ACC112 (cell line): Measurements from ENCODE around the gene COPS9.

Experiments used
- H2AFZ ChIP-seq: fragments of 200-600 bp; sonication (generic); one replicate; pipeline ENCODE4 v1.6.0; 2017; ENCODE audit warnings: antibody characterized with exemption, low read length; ENCODE audit not compliant: unreplicated experiment
- H3K27ac ChIP-seq: fragments of 200-600 bp; sonication (generic); 2 replicates; pipeline ENCODE4 v1.5.1; 2014; ENCODE audit warnings: low read depth, mild to moderate bottlenecking, antibody characterized with exemption, low read length, moderate library complexity
- H3K27me3 ChIP-seq: fragments of 200-600 bp; sonication (generic); 2 replicates; pipeline ENCODE4 v1.6.1; 2014; ENCODE audit warnings: mild to moderate bottlenecking, antibody characterized with exemption, low read length, moderate library complexity, mixed read lengths; ENCODE audit not compliant: insufficient read depth
- H3K36me3 ChIP-seq: fragments of 200-600 bp; sonication (generic); 2 replicates; pipeline ENCODE4 v1.6.1; 2016; ENCODE audit warnings: mild to moderate bottlenecking, antibody characterized with exemption, low read length, moderate library complexity, mixed read lengths; ENCODE audit not compliant: insufficient read depth
- H3K4me1 ChIP-seq: fragments of 200-600 bp; sonication (generic); one replicate; pipeline ENCODE4 v1.6.1; 2016; ENCODE audit warnings: low read length, mixed read lengths; ENCODE audit not compliant: insufficient read depth, unreplicated experiment, control insufficient read depth
- H3K4me3 ChIP-seq: fragments of 200-600 bp; sonication (generic); 2 replicates; pipeline ENCODE4 v1.5.1; 2014; ENCODE audit warnings: mild to moderate bottlenecking, low read depth, low read length
- H3K79me2 ChIP-seq: fragments of 200-600 bp; sonication (generic); one replicate; pipeline ENCODE4 v1.6.0; 2016; ENCODE audit warnings: low read length; ENCODE audit not compliant: control insufficient read depth, unreplicated experiment, insufficient read depth

Gene COPS9

GRCh38 chr2:240125742-240126141, 10.4 kb downstream of the COPS9 start:
- Histone ChIP-seq H2AFZ (no peak overlapping the region), H3K4me3 (no peak overlapping the region), H3K4me1 (no peaks in the 10 kb centered on the region), H3K79me2 (no peaks in the 10 kb centered on the region), H3K36me3 (peaks cover 27% of the 10 kb centered on the region; the same call in 1 of the 2 replicates), H3K27ac (no peak overlapping the region), H3K27me3 (peaks cover 13% of the 10 kb centered on the region)

DNA sequence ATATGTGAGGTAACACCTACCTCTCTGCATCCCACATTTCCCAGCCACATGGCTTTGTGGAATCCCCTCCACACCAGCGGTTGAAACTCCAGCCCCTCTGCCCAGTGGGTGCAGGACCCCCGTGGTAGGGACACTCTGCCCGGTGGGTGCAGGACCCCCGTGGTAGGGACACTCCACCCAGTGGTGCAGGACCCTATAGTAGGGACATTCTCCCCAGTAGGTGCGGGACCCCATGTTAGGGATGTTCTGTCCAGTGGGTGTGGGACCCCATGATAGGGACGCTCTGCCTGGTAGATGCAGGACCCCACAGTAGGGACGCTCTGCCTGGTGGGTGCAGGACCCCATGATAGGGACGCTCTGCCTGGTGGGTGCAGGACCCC, 11.5 kb downstream of the COPS9 start:
- H2AFZ ChIP-seq: no peak overlapping the region
- no peaks in the 10 kb centered on the region for H3K79me2 ChIP-seq
- H3K4me1 ChIP-seq: no peaks in the 10 kb centered on the region
- peaks cover 18% of the 10 kb centered on the region; the same call in 1 of the 2 replicates for H3K36me3 ChIP-seq
- no peak overlapping the region for H3K4me3 ChIP-seq
- peaks cover 24% of the 10 kb centered on the region for H3K27me3 ChIP-seq
- H3K27ac ChIP-seq: no peak overlapping the region

- H3K36me3 ChIP-seq: peaks cover 14% of the 10 kb centered on the region; the same call in 1 of the 2 replicates
- no peaks in the 10 kb centered on the region for H3K4me1 ChIP-seq
- H2AFZ ChIP-seq: no peak overlapping the region
- no peaks in the 10 kb centered on the region for H3K79me2 ChIP-seq
- H3K4me3 ChIP-seq: no peak overlapping the region
- H3K27me3 ChIP-seq: peaks cover 28% of the 10 kb centered on the region
- H3K27ac ChIP-seq: no peak overlapping the region
These were observed 12.1 kb downstream of the COPS9 start for GRCh38 chr2:240123821-240124650.

- H3K4me1 ChIP-seq: no peaks in the 10 kb centered on the region
- peaks cover under 1% of the 10 kb centered on the region; the same call in 1 of the 2 replicates for H3K36me3 ChIP-seq
- no peak overlapping the region for H2AFZ ChIP-seq
- no peak overlapping the region for H3K4me3 ChIP-seq
- H3K27ac ChIP-seq: no peak overlapping the region
- peaks cover 42% of the 10 kb centered on the region for H3K27me3 ChIP-seq
- no peaks in the 10 kb centered on the region for H3K79me2 ChIP-seq
These were observed 14.4 kb downstream of the COPS9 start for GRCh38 chr2:240121675-240122074.

DNA sequence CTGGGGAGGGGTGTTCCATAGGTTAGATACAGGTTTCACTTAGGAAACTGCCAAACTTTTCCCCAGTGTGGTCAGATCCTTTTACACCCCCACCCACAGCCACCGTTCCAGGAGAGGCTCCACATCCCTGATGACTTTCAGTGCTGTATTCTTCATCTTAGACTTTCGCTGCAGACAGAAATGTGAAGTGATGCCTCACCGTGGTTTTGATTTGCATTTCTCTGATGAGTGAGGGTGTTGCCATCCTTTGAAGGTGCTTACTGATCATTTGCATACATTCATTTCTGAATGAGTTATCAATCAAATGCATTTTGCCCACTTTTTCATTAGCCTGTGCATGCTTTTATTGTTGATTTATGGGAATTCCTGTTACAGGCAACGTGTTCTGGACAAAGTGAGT, 14.9 kb downstream of the COPS9 start:
- H3K27me3 ChIP-seq: peaks cover 46% of the 10 kb centered on the region
- H2AFZ ChIP-seq: no peak overlapping the region

DNA sequence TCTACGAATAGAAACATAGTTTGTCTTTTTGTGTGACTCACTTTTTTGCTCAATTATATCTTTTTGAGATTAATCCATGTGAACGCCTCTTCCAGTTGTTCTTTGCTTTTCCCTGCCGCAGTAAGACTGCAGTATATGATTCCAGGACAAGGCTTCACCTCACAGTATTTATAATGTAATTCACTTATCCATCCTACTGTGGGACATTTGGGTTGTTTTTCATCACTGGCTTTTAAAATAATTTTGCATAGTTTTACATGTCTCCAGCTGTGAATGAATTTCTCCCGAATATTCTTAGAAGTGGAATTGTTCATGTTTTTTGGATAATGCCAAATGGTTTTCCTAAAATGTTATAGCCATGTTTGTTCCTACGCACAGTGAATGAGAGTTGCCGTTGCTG, 21.9 kb downstream of the COPS9 start:
- Histone ChIP-seq H3K4me1 (no peaks in the 10 kb centered on the region), H3K27me3 (peaks cover 85% of the 10 kb centered on the region), H2AFZ (no peak overlapping the region)

More for the DNA sequence above, 14.9 kb downstream of the COPS9 start:
- Histone ChIP-seq H3K27ac (no peak overlapping the region), H3K36me3 (no peaks in the 10 kb centered on the region), H3K79me2 (no peaks in the 10 kb centered on the region), H3K4me3 (no peak overlapping the region), H3K4me1 (no peaks in the 10 kb centered on the region)

DNA sequence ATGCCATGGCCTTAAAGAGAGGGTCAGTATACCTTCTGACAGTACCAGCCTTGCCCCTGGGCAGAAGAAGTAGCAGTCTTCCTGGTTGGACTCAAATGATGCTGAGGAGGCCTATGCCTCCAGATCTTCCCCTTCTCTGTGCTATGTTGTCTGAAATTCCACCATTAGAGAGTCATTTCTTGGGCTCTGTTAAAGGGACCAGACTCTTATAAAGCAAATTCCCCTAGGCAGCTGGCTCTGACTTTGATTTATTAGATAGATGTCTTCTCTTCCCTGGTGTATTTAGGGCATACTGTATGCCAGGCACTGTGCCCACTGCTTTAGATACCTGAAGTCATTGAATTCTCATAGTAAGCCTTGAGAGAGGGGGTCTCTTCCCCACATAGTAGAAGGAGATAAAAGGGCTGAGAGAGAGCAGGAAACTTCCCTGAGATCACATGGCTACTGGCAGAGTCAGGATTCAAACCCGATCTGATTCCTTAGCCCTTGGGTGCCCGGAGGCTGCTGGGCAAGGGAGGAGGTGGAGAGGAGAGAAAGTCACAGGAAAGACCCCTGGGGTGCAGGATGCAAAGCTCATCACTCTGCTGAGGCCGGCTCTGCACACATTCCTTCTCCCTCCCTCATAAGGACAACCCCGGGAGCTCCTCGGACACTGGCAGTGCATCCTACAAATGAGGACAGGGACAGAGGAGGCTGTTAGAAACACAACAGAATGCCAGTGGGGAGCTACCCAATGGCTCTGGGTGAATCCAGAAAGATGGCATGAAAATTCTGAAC, 23.0 kb downstream of the COPS9 start:
- Histone ChIP-seq H3K79me2 (no peaks in the 10 kb centered on the region), H3K4me1 (no peaks in the 10 kb centered on the region), H3K4me3 (no peak overlapping the region), H3K27me3 (peaks cover 85% of the 10 kb centered on the region), H3K36me3 (no peaks in the 10 kb centered on the region), H3K27ac (no peak overlapping the region), H2AFZ (no peak overlapping the region)

More for the DNA sequence above, 21.9 kb downstream of the COPS9 start:
- no peaks in the 10 kb centered on the region for H3K79me2 ChIP-seq
- H3K4me3 ChIP-seq: no peak overlapping the region
- no peak overlapping the region for H3K27ac ChIP-seq
- no peaks in the 10 kb centered on the region for H3K36me3 ChIP-seq

- peaks cover 83% of the 10 kb centered on the region for H3K27me3 ChIP-seq
- no peaks in the 10 kb centered on the region for H3K79me2 ChIP-seq
- no peaks in the 10 kb centered on the region for H3K36me3 ChIP-seq
- H2AFZ ChIP-seq: no peak overlapping the region
- H3K4me3 ChIP-seq: no peak overlapping the region
- H3K27ac ChIP-seq: no peak overlapping the region
- no peaks in the 10 kb centered on the region for H3K4me1 ChIP-seq
These were observed 24.9 kb downstream of the COPS9 start for GRCh38 chr2:240111253-240111652.

GRCh38 chr2:240109386-240109785, 26.7 kb downstream of the COPS9 start:
- H3K4me3 ChIP-seq: no peak overlapping the region
- H3K36me3 ChIP-seq: no peaks in the 10 kb centered on the region
- H2AFZ ChIP-seq: no peak overlapping the region
- peaks cover 76% of the 10 kb centered on the region for H3K27me3 ChIP-seq
- no peak overlapping the region for H3K27ac ChIP-seq
- H3K79me2 ChIP-seq: no peaks in the 10 kb centered on the region
- no peaks in the 10 kb centered on the region for H3K4me1 ChIP-seq

DNA sequence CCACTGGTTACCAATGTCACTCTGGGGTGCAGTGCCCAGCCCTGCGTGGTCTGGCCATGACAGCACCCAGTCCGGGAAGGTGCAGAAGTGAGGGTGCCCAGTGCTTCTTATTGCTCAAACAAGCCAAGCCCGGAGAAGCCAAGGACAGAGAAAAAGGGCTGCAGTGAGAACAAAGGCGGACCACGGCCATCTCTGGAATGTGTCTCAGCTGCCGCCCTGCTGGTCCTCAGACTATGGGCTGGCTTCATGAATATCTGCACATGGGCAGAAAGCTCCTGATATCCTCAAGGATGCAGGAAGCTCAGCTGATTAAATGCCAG, 28.7 kb downstream of the COPS9 start:
- Histone ChIP-seq H3K36me3 (no peaks in the 10 kb centered on the region), H3K4me3 (no peak overlapping the region), H3K4me1 (no peaks in the 10 kb centered on the region), H2AFZ (no peak overlapping the region), H3K27ac (no peak overlapping the region), H3K79me2 (no peaks in the 10 kb centered on the region), H3K27me3 (peaks cover 76% of the 10 kb centered on the region)
